K562 (cell line): ENCODE results near the gene COG4. TPM values are rescaled to one million over a fixed set of nuclear protein-coding genes. Genes with fewer than 3 reads are reported as not detected.
A peak's percentile ranks its signal among the peaks of the same experiment; 100 is the strongest.

ENCODE experiments used
- ATAC-seq: fragments of 200-7000 bp; cut with Tn5 transposase; 3 replicates; pipeline ENCODE4 v1.9.1; 2020; ENCODE audit warnings: moderate library complexity
- BruUV-seq: library from RNA; stranded (reverse); fragments of 400-500 nt; replicated peaks from 2 replicates; lab custom pipeline; 2021; lab: Mats Ljungman, UMichigan
- CTCF ChIA-PET: fragments of 300-600 bp; formaldehyde crosslinking; extraction: SDS; loops from one replicate; lab custom pipeline; 2021; ENCODE audit warnings: low intra/inter-chr PET ratio; lab: Yijun Ruan, JAX
- POLR2A ChIA-PET: fragments of 300-600, 350-650 bp; sonication (Branson Sonifier 250); formaldehyde crosslinking; extraction: SDS; loops from one replicate; lab custom pipeline; 2021; ENCODE audit warnings: antibody characterized with exemption, inconsistent platforms; lab: Yijun Ruan, JAX
- DNase-seq, 4 experiments: peaks; one replicate each; pipeline versions ENCODE4 v3.0.0 to v3.0.0-alpha.2; 2011 to 2018; ENCODE audit warnings: low spot score in 3 of 4, mixed read lengths in 3 of 4; ENCODE audit errors: extremely low read depth in 1 of 4
- FAIRE-seq: peaks from 2 replicates; lab custom pipeline; 2011; peaks lifted over from hg19 to GRCh38; lab: Jason Lieb, UNC
- H2AFZ ChIP-seq: 2 replicates; pipeline ENCODE4 v1.6.0; 2011; ENCODE audit warnings: low read depth, low read length, control low read depth, inconsistent platforms
- H3K27ac ChIP-seq: fragments of 200-600 bp; 3 replicates; pipeline ENCODE4 v1.8.0; 2011; ENCODE audit warnings: low read depth, mild to moderate bottlenecking, control low read depth, inconsistent platforms, low read length, moderate library complexity, mixed read lengths; ENCODE audit errors: extremely low read depth
- H3K27me3 ChIP-seq, 2 experiments: fragments of 300-600 bp in 1 of 2; 2 replicates in 1 of 2; 3 replicates in 1 of 2; pipeline versions ENCODE4 v1.6.0 to v1.8.0; 2011; ENCODE audit warnings: inconsistent platforms in 2 of 2, low read length in 2 of 2, mild to moderate bottlenecking in 1 of 2, mixed read lengths in 1 of 2, moderate library complexity in 1 of 2; ENCODE audit not compliant: control insufficient read depth in 2 of 2, insufficient read depth in 2 of 2
- H3K36me3 ChIP-seq: fragments of 300-600 bp; 3 replicates; pipeline ENCODE4 v1.8.0; 2011; ENCODE audit warnings: mild to moderate bottlenecking, low read length, inconsistent platforms; ENCODE audit not compliant: control insufficient read depth, insufficient read depth
- H3K4me1 ChIP-seq, 2 experiments: fragments of 200-600 bp in 1 of 2; replicated peaks in 1 of 2; 2 replicates in 1 of 2; 3 replicates in 1 of 2; pipeline versions ENCODE4 v1.5.1 to v1.8.0; 2011; ENCODE audit warnings: inconsistent platforms in 2 of 2, low read length in 2 of 2, mild to moderate bottlenecking in 1 of 2, mixed read lengths in 1 of 2, moderate library complexity in 1 of 2; ENCODE audit not compliant: control insufficient read depth in 2 of 2, insufficient read depth in 2 of 2
- H3K4me2 ChIP-seq: 2 replicates; pipeline ENCODE4 v1.6.1; 2011; ENCODE audit warnings: low read length, control low read depth, inconsistent platforms, mixed read lengths; ENCODE audit not compliant: insufficient read depth
- H3K4me3 ChIP-seq: fragments of 200-600 bp; sonication (generic), shearing (Covaris generic); 2 replicates; pipeline ENCODE4 v1.5.1; 2016; ENCODE audit warnings: control low read depth, inconsistent platforms
- H3K79me2 ChIP-seq: fragments of 200-600 bp; 3 replicates; pipeline ENCODE4 v1.8.0; 2011; ENCODE audit warnings: low read length, inconsistent platforms; ENCODE audit not compliant: control insufficient read depth, insufficient read depth
- H3K9ac ChIP-seq, 2 experiments: 2 replicates each; pipeline versions ENCODE4 v1.6.0 to v1.6.1; 2011; ENCODE audit warnings: low read depth in 2 of 2, low read length in 2 of 2, control low read depth in 1 of 2, inconsistent platforms in 1 of 2, mild to moderate bottlenecking in 1 of 2, mixed read lengths in 1 of 2; ENCODE audit not compliant: insufficient read depth in 1 of 2
- H3K9me1 ChIP-seq: one replicate; pipeline ENCODE4 v1.6.0; 2011; ENCODE audit warnings: inconsistent platforms, mild to moderate bottlenecking, low read length, moderate library complexity; ENCODE audit not compliant: control insufficient read depth, insufficient read depth
- H3K9me3 ChIP-seq: replicated peaks from 2 replicates; pipeline ENCODE4 v1.5.1; 2011; ENCODE audit warnings: low read depth, low read length, inconsistent platforms; ENCODE audit not compliant: control insufficient read depth, insufficient read depth
- H4K20me1 ChIP-seq: replicated peaks from 2 replicates; pipeline ENCODE4 v1.6.1; 2011; ENCODE audit warnings: low read length, inconsistent platforms, mixed read lengths; ENCODE audit not compliant: control insufficient read depth, insufficient read depth
- GATAD2A ChIP-seq: fragments of 450-650 bp; IDR thresholded peaks from 2 replicates; pipeline ENCODE4 v1.6.1; 2017
- MED1 ChIP-seq: sonication (generic); formaldehyde crosslinking; IDR thresholded peaks from 2 replicates; pipeline ENCODE4 v1.8.1; 2023; ENCODE audit warnings: missing genetic modification reagents, borderline replicate concordance
- NEUROD1 ChIP-seq: fragments of 150-350 bp; IDR thresholded peaks from 2 replicates; pipeline ENCODE4 v1.6.1; 2014; ENCODE audit warnings: borderline replicate concordance, low read length, low read depth; ENCODE audit not compliant: partially characterized antibody
- POLR2G ChIP-seq: fragments of 200-400 bp; formaldehyde crosslinking; IDR thresholded peaks from 2 replicates; pipeline ENCODE4 v1.6.1; 2017; ENCODE audit warnings: low read depth, mild to moderate bottlenecking, antibody characterized with exemption, low read length, moderate library complexity
- RBFOX2 ChIP-seq: fragments of 200-400 bp; formaldehyde crosslinking; IDR thresholded peaks from 2 replicates; pipeline ENCODE4 v1.6.1; 2017; ENCODE audit warnings: low read depth, mild to moderate bottlenecking, low read length, moderate library complexity
- RNF219 ChIP-seq: fragments of 250-450 bp; sonication (Bioruptor Pico); IDR thresholded peaks from 2 replicates; pipeline ENCODE4 v1.5.0; 2022; ENCODE audit warnings: mild to moderate bottlenecking
- RUNX1 ChIP-seq: sonication (generic); IDR thresholded peaks from 2 replicates; pipeline ENCODE4 v1.6.1; 2016; ENCODE audit warnings: antibody characterized with exemption, low read depth
- ZFP36 ChIP-seq: fragments of 150-350 bp; IDR thresholded peaks from 2 replicates; pipeline ENCODE4 v1.6.1; 2018; ENCODE audit warnings: low read length, low read depth; ENCODE audit not compliant: partially characterized antibody
- ZNF12 ChIP-seq: sonication (generic); formaldehyde crosslinking; IDR thresholded peaks from 2 replicates; pipeline ENCODE4 v1.4.0; 2020; ENCODE audit warnings: mild to moderate bottlenecking, missing genetic modification reagents
- ZNF57 ChIP-seq: fragments of 450-650 bp; formaldehyde crosslinking; IDR thresholded peaks from 2 replicates; pipeline ENCODE4 v1.4.0; 2020; ENCODE audit warnings: mild to moderate bottlenecking, moderate library complexity
- WGBS: fragments of 100-300 bp; shearing (Covaris generic); methylation state at CpG from one replicate; pipeline ENCODE4 v1.1.6; 2016; ENCODE audit warnings: low coverage, mixed read lengths; ENCODE audit not compliant: insufficient coverage; ENCODE audit errors: missing lambda C conversion rate; 5-methylcytosine and 5-hydroxymethylcytosine counted together
- in situ Hi-C: fragments of 300-500 bp; cut with MboI; formaldehyde crosslinking; loops from 4 replicates; pipeline ENCODE4 v1.15.0; 2018; ENCODE audit warnings: inconsistent platforms, mixed read lengths
- intact Hi-C: fragments of 100-400 bp; cut with micrococcal nuclease; formaldehyde crosslinking; loops from 2 replicates; pipeline ENCODE4 v1.14.2; 2022
- polyA plus RNA-seq, 8 experiments: library from polyadenylated mRNA; depleted of rRNA in 4 of 8; stranded (reverse) in 5 of 8; unstranded in 3 of 8; fragments of >200 nt; fragmentation: Nextera tagmentation in 2 of 8; fragmentation: Illumina TruSeq in 1 of 8; extraction: Ambion mirVana in 2 of 8; extraction: Trizol in 1 of 8; gene quantifications; 2 replicates each; pipeline versions ENCODE4 v1.2.1 to v1.2.3, GENCODE V29; 2011 to 2014; ENCODE audit warnings: inconsistent platforms in 1 of 8, missing spikeins in 1 of 8
- total RNA-seq, 7 experiments: library from RNA; depleted of rRNA in 6 of 7; stranded (reverse); fragments of >200 nt in 6 of 7; fragmentation: Illumina TruSeq in 2 of 7; extraction: Trizol in 2 of 7; gene quantifications; 2 replicates each; pipeline versions ENCODE4 v1.2.1 to v1.2.3, GENCODE V29; 2011 to 2021; ENCODE audit warnings: low replicate concordance in 1 of 7
- TF ChIP-seq, protein P1 (sequence below): fragments of 250-450 bp; sonication (Bioruptor Pico); IDR thresholded peaks from 2 replicates; pipeline ENCODE4 v1.5.0; 2021

Gene COG4
- total and polyA plus RNA-seq, 9 of the 15 experiments (the other 6 are each of a cell fraction or from before 2014, with no cell fraction given), result 13.7 to 73.9 (median 44.2) TPM

DNA sequence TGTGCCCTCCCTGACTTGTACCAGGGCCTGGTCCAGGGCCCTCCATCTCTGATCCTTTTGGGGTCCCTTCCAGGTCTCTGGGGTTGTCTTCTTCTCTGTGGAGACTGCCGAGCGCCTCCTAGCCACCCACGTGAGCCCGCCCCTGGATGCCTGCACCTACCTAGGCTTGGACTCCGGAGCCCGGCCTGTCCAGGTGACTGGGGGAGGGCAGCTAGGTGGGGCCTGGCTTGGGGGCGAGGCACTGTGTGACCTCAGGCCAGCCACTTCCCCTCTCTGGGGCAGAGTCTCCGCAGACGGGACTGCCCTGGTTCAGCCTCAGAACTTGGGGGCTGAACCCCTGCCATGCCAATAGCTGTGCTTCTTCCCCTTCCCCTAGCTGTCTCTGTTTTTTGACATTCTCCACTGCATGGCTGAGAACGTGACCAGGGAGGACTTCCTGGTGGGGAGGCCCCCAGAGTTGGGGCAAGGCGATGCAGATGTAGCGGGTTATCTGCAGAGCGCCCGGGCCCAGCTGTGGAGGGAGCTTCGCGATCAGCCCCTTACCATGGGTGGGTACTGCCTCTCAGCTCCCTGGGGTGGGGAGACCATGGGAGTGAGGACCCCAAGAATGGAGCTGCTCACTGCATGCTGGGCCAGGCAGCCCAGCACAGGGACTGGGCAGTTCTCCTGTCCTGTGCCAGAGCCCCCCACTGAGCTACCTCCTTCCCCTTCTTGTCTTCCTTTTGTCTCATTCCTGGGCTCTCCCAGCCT lies 54.4 kb downstream of the COG4 start:
- peaks cover 15% of the 10 kb centered on the region; the same call in 1 of the 3 replicates for H3K36me3 ChIP-seq
- no peaks in the 10 kb centered on the region for H3K9me1 ChIP-seq
- WGBS, result 83% methylated on average over 8 of the region's 16 CpGs
- no peaks in the 10 kb centered on the region for H3K9me3 ChIP-seq
- no peak overlapping the region for H3K4me3 ChIP-seq
- H3K4me2 ChIP-seq, result no peak overlapping the region
- intact Hi-C loops, result no loop called here
- TF ChIP-seq POLR2G (peak; percentile 49; the same call in 1 of the 2 replicates), GATAD2A (no peak), ZFP36 (peak; percentile 47)
- ChIA-PET POLR2A (interaction anchor here (0.8 kb wide), 2 partner anchors 9 to 122 kb away, joined by 3 read pairs; partner anchors contain the start of gene DDX19A), CTCF (no interaction called here)
- H2AFZ ChIP-seq, result no peak overlapping the region
- peaks cover 3% of the 10 kb centered on the region; the same call in 1 of the 2 replicates for H4K20me1 ChIP-seq
- H3K4me1 ChIP-seq, result peaks cover 0 to 38% of the 10 kb centered on the region in 2 experiments; a peak in 3 of 5 replicates
- H3K27ac ChIP-seq, result no peak overlapping the region
- FAIRE-seq (no peak), DNase-seq (no peak), ATAC-seq (no peak)
- H3K79me2 ChIP-seq, result no peaks in the 10 kb centered on the region
- in situ Hi-C loops, result loop anchor here (10.0 kb wide), 1 partner anchor 74 kb away; no protein-coding TSS in a partner anchor
- no peaks in the 10 kb centered on the region for H3K27me3 ChIP-seq
- BruUV-seq, result no TSS peak
- H3K9ac ChIP-seq, result peak overlapping the region in 1 of 2 experiments; percentile 76; a peak in 2 of 4 replicates

DNA sequence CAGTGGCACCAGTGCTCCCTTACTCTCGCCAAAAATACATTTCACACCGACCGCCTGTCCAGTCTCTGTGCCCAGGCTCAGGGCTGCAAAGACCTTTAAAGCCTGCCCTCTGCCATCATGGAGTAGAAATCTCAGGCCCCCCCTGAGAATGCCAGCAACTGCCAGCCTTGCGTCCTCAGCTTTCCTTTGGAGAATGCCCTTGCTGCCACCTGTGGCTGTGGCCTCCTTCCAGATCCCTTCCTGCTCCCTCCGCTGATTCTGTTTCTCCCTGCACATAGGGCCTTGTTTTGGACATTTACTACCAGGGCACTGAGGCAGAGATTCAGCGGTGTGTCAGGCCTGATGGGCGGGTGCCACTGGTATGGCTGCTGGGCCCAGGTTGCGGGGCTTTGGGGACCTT lies 55.7 kb downstream of the COG4 start:
- in situ Hi-C loops (loop anchor here (10.0 kb wide), 1 partner anchor 73 kb away; no protein-coding TSS in a partner anchor), intact Hi-C loops (no loop called here)
- ChIA-PET POLR2A (interaction anchor here (1.2 to 1.9 kb wide), 2 partner anchors 11 to 35 kb away, joined by 5 to 10 read pairs; no protein-coding TSS in a partner anchor), CTCF (interaction anchor here (1.7 kb wide), 1 partner anchor 72 kb away, joined by 7 read pairs; no protein-coding TSS in a partner anchor)
- Histone ChIP-seq H3K27me3 (no peaks in the 10 kb centered on the region), H2AFZ (no peak overlapping the region), H3K9me1 (no peaks in the 10 kb centered on the region), H3K4me2 (no peak overlapping the region), H3K27ac (no peak overlapping the region), H3K9me3 (no peaks in the 10 kb centered on the region), H3K4me1 (peaks cover 0 to 32% of the 10 kb centered on the region in 2 experiments; a peak in 3 of 5 replicates), H3K36me3 (peaks cover 16% of the 10 kb centered on the region; the same call in 1 of the 3 replicates), H3K79me2 (no peaks in the 10 kb centered on the region), H4K20me1 (no peaks in the 10 kb centered on the region; the same call in 1 of the 2 replicates), H3K4me3 (no peak overlapping the region), H3K9ac (peak overlapping the region in 1 of 2 experiments; percentile 43; a peak in 1 of 4 replicates)
- ATAC-seq (no peak), FAIRE-seq (no peak), DNase-seq (no peak)
- WGBS, result 89% methylated on average over 8 of the region's 8 CpGs
- BruUV-seq, result no TSS peak
- TF ChIP-seq, protein P1, sequence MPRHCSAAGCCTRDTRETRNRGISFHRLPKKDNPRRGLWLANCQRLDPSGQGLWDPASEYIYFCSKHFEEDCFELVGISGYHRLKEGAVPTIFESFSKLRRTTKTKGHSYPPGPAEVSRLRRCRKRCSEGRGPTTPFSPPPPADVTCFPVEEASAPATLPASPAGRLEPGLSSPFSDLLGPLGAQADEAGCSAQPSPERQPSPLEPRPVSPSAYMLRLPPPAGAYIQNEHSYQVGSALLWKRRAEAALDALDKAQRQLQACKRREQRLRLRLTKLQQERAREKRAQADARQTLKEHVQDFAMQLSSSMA (CRISPR knock-in tag), result no peak
- TF ChIP-seq ZNF12, result no peak
- no peak for TF ChIP-seq ZNF57
- TF ChIP-seq RNF219, result no peak
- TF ChIP-seq RUNX1, result no peak
- no peak for TF ChIP-seq NEUROD1
- no peak for TF ChIP-seq RBFOX2
- no peak for TF ChIP-seq MED1
